ENCODE measurements around the gene MCF2L2.

DNA sequence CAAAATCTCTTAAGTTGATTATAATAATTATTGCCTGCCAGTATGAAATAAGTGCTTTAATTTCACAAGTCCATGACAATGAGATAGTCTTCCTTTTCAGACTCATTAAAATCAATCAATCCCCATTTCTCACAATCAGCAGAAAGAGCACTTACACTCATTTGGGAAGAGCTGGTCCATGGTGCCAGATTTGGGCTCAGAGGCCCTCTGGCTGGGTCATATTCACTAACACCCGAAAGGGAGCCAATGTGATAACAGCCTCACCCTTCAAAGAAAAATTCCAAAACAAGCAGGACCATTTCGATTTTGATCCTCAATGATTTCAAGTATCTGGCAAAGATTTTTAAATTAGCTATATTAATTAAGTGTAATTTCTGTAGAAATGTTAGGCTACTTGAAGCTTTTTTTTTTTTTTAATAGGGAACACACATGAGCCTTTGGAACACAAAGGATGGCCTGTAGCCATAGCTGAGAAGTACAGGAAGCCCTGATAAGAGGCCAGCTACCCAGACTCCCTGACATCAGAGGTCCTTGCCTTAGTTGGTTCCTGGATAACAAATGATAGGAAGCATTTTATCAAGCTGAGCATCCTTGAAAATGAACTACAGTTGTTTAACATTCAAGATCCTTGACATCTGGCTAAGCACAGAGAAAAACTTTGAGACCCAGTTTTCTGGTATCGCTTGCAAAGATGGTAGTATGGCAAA, 17.1 kb downstream of the MCF2L2 start:
- TF ChIP-seq, protein P1, sequence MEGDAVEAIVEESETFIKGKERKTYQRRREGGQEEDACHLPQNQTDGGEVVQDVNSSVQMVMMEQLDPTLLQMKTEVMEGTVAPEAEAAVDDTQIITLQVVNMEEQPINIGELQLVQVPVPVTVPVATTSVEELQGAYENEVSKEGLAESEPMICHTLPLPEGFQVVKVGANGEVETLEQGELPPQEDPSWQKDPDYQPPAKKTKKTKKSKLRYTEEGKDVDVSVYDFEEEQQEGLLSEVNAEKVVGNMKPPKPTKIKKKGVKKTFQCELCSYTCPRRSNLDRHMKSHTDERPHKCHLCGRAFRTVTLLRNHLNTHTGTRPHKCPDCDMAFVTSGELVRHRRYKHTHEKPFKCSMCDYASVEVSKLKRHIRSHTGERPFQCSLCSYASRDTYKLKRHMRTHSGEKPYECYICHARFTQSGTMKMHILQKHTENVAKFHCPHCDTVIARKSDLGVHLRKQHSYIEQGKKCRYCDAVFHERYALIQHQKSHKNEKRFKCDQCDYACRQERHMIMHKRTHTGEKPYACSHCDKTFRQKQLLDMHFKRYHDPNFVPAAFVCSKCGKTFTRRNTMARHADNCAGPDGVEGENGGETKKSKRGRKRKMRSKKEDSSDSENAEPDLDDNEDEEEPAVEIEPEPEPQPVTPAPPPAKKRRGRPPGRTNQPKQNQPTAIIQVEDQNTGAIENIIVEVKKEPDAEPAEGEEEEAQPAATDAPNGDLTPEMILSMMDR (conservative IDR thresholded peaks at IDR 0.05): no peak
- TF ChIP-seq EZH2 (IDR thresholded peaks at IDR 0.05; ENCODE audit: low read depth): no peak
